ENCODE results near the gene EFCAB12. TPM values are rescaled to one million over a fixed set of nuclear protein-coding genes. Genes with fewer than 3 reads are reported as not detected.

EFCAB12 gene
- total RNA-seq, 3 donors from 2014 or later: 0.32 to 1.3 (median 1.0) TPM

GRCh38 chr3:129382366-129382765 lies 46.1 kb downstream of the EFCAB12 start:
- H3K27ac ChIP-seq: no peak overlapping the region
- no peaks in the 10 kb centered on the region for H3K9me3 ChIP-seq
- TF ChIP-seq POLR2AphosphoS5 (IDR thresholded peaks at IDR 0.05) (no peak), POLR2A (IDR thresholded peaks at IDR 0.05) (no peak), CTCF (IDR thresholded peaks at IDR 0.05) (no peak)
- H3K27me3 ChIP-seq: no peaks in the 10 kb centered on the region
- H3K36me3 ChIP-seq: no peaks in the 10 kb centered on the region
- H3K4me3 ChIP-seq: no peak overlapping the region
- H3K4me1 ChIP-seq: no peaks in the 10 kb centered on the region
- intact Hi-C loops (cut with DNase I; ENCODE audit: low total_unique reads): no loop called here
- DNase-seq (ENCODE audit: low spot score in 2 of 2): no peak

- intact Hi-C loops (cut with DNase I; ENCODE audit: low total_unique reads): no loop called here
- no peak overlapping the region for H3K27ac ChIP-seq
- no peak overlapping the region for H3K4me3 ChIP-seq
- no peaks in the 10 kb centered on the region for H3K27me3 ChIP-seq
- no peaks in the 10 kb centered on the region for H3K9me3 ChIP-seq
- DNase-seq (ENCODE audit: low spot score in 2 of 2): no peak
- TF ChIP-seq POLR2A (IDR thresholded peaks at IDR 0.05): no peak
- TF ChIP-seq POLR2AphosphoS5 (IDR thresholded peaks at IDR 0.05): no peak
- no peak for TF ChIP-seq CTCF (IDR thresholded peaks at IDR 0.05)
- H3K36me3 ChIP-seq: no peaks in the 10 kb centered on the region
- no peaks in the 10 kb centered on the region for H3K4me1 ChIP-seq
These were observed 48.7 kb downstream of the EFCAB12 start for GRCh38 chr3:129379582-129380358.

GRCh38 chr3:129378949-129379348 lies 49.5 kb downstream of the EFCAB12 start:
- no peaks in the 10 kb centered on the region for H3K36me3 ChIP-seq
- no peak for DNase-seq (ENCODE audit: low spot score in 2 of 2)
- H3K4me1 ChIP-seq: no peaks in the 10 kb centered on the region
- H3K27me3 ChIP-seq: no peaks in the 10 kb centered on the region
- no peak overlapping the region for H3K27ac ChIP-seq
- no peaks in the 10 kb centered on the region for H3K9me3 ChIP-seq
- no peak overlapping the region for H3K4me3 ChIP-seq
- intact Hi-C loops (cut with DNase I; ENCODE audit: low total_unique reads): no loop called here
- TF ChIP-seq CTCF (IDR thresholded peaks at IDR 0.05) (no peak), POLR2A (IDR thresholded peaks at IDR 0.05) (no peak), POLR2AphosphoS5 (IDR thresholded peaks at IDR 0.05) (no peak)

GRCh38 chr3:129377615-129378014 lies 50.8 kb downstream of the EFCAB12 start:
- no peak overlapping the region for H3K27ac ChIP-seq

More at GRCh38 chr3:129377615-129378014, 50.8 kb downstream of the EFCAB12 start:
- TF ChIP-seq CTCF (IDR thresholded peaks at IDR 0.05) (no peak), POLR2AphosphoS5 (IDR thresholded peaks at IDR 0.05) (no peak), POLR2A (IDR thresholded peaks at IDR 0.05) (no peak)
- no peaks in the 10 kb centered on the region for H3K36me3 ChIP-seq
- no peaks in the 10 kb centered on the region for H3K27me3 ChIP-seq
- DNase-seq (ENCODE audit: low spot score in 2 of 2): no peak
- no peak overlapping the region for H3K4me3 ChIP-seq
- intact Hi-C loops (cut with DNase I; ENCODE audit: low total_unique reads): no loop called here
- H3K4me1 ChIP-seq: no peaks in the 10 kb centered on the region
- H3K9me3 ChIP-seq: no peaks in the 10 kb centered on the region
